DOHH2 (cell line): ENCODE measurements around the gene SPRR2F.

ENCODE experiments used
- H3F3A ChIP-seq: fragments of 200-600 bp; sonication (generic), shearing (Covaris generic); 2 replicates; pipeline ENCODE4 v1.6.0; 2016; ENCODE audit warnings: antibody characterized with exemption, mild to moderate bottlenecking; ENCODE audit not compliant: control insufficient read depth, insufficient read depth
- H3K27ac ChIP-seq: fragments of 200-600 bp; sonication (generic); 2 replicates; pipeline ENCODE4 v1.5.1; 2014; ENCODE audit warnings: low read depth, mild to moderate bottlenecking, low read length, moderate library complexity
- H3K27me3 ChIP-seq: fragments of 200-600 bp; sonication (generic); 2 replicates; pipeline ENCODE4 v1.6.1; 2014; ENCODE audit warnings: mild to moderate bottlenecking, low read length, mixed read lengths; ENCODE audit not compliant: control insufficient read depth
- H3K36me3 ChIP-seq: fragments of 200-600 bp; sonication (generic); 2 replicates; pipeline ENCODE4 v1.6.1; 2014; ENCODE audit warnings: mild to moderate bottlenecking, low read length, moderate library complexity, mixed read lengths; ENCODE audit not compliant: control insufficient read depth
- H3K4me1 ChIP-seq: fragments of 200-600 bp; sonication (generic); 2 replicates; pipeline ENCODE4 v1.6.1; 2014; ENCODE audit warnings: mild to moderate bottlenecking, low read length, mixed read lengths; ENCODE audit not compliant: control insufficient read depth
- H3K4me2 ChIP-seq: fragments of 200-600 bp; sonication (generic); 2 replicates; pipeline ENCODE4 v1.6.0; 2014; ENCODE audit warnings: mild to moderate bottlenecking, low read length, moderate library complexity
- H3K4me3 ChIP-seq: fragments of 200-600 bp; sonication (generic); 2 replicates; pipeline ENCODE4 v1.5.1; 2014; ENCODE audit warnings: mild to moderate bottlenecking, low read length, mixed read lengths
- H3K79me2 ChIP-seq: fragments of 200-600 bp; sonication (generic); 2 replicates; pipeline ENCODE4 v1.6.1; 2014; ENCODE audit warnings: mild to moderate bottlenecking, low read length, mixed read lengths; ENCODE audit not compliant: control insufficient read depth
- H3K9me2 ChIP-seq: fragments of 200-600 bp; sonication (generic); replicated peaks from 2 replicates; pipeline ENCODE4 v1.6.1; 2014; ENCODE audit warnings: mild to moderate bottlenecking, low read length, mixed read lengths; ENCODE audit not compliant: control insufficient read depth
- H3K9me3 ChIP-seq: fragments of 200-600 bp; sonication (generic); 2 replicates; pipeline ENCODE4 v1.6.1; 2014; ENCODE audit warnings: antibody characterized with exemption, low read length, mixed read lengths; ENCODE audit not compliant: control insufficient read depth, insufficient read depth
- H4K20me1 ChIP-seq: fragments of 200-600 bp; sonication (generic); 2 replicates; pipeline ENCODE4 v1.6.0; 2014; ENCODE audit warnings: low read depth, mild to moderate bottlenecking, antibody characterized with exemption, low read length, moderate library complexity; ENCODE audit not compliant: control insufficient read depth, insufficient read depth
- EZH2phosphoT487 ChIP-seq: fragments of 200-600 bp; sonication (generic); IDR thresholded peaks from 2 replicates; pipeline ENCODE4 v1.6.1; 2017; ENCODE audit warnings: borderline replicate concordance, mild to moderate bottlenecking, antibody characterized with exemption, low read length, moderate library complexity, mixed read lengths
- TF ChIP-seq, protein P1 (sequence below): fragments of 200-600 bp; sonication (generic); IDR thresholded peaks from one replicate; pipeline ENCODE4 v1.5.1; 2014; ENCODE audit warnings: antibody characterized with exemption, mild to moderate bottlenecking, low read depth, low read length; ENCODE audit not compliant: poor library complexity, severe bottlenecking

The SPRR2F gene

DNA sequence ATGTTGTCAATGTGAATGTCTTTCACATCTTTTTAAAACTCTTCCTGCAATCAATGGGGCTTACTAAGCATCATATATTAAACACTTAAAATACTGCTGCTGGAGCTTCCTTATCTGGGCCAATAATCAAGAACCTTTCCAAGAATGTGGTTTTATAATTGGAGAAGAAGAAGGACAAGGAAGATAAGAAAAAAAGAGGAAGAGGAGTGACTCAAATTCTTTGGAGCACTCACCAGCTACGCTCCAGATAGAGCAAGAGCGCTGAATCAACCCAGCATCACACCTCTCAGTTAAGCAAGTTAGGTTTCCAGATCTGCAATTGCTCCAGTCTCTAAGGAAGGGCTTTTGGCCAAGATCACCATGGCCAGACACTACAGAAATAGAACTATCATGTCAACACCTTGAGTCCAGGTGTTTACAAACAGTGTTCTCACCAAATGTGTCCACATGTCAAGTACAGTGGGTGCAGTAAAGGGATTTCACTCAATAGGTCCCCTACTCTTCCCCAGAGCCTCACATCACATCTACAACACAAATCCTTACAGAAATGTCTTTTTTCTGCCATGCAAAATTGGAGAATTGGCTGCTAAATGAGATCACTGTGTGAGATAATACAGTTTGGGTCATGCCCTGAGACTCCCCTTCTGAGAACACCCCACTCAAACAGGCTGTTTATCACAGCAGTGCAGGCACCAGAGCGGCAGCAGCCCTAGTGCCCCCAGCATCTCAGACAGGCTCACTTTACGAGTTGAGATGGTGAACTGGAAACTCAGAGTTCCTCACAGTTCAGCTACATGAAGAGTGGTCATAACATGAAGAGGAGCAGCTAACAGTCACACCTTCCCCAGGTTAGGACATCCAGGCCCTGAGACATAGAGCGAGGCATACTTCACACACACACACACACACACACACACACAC, 40.2 kb downstream of the SPRR2F start:
- Histone ChIP-seq H4K20me1 (no peaks in the 10 kb centered on the region), H3K4me2 (no peak overlapping the region), H3K36me3 (no peaks in the 10 kb centered on the region), H3K79me2 (no peaks in the 10 kb centered on the region), H3K4me1 (no peaks in the 10 kb centered on the region), H3K27me3 (no peaks in the 10 kb centered on the region), H3K9me3 (no peaks in the 10 kb centered on the region), H3K27ac (no peak overlapping the region), H3K4me3 (no peak overlapping the region), H3F3A (no peaks in the 10 kb centered on the region), H3K9me2 (no peaks in the 10 kb centered on the region)
- TF ChIP-seq, protein P1, sequence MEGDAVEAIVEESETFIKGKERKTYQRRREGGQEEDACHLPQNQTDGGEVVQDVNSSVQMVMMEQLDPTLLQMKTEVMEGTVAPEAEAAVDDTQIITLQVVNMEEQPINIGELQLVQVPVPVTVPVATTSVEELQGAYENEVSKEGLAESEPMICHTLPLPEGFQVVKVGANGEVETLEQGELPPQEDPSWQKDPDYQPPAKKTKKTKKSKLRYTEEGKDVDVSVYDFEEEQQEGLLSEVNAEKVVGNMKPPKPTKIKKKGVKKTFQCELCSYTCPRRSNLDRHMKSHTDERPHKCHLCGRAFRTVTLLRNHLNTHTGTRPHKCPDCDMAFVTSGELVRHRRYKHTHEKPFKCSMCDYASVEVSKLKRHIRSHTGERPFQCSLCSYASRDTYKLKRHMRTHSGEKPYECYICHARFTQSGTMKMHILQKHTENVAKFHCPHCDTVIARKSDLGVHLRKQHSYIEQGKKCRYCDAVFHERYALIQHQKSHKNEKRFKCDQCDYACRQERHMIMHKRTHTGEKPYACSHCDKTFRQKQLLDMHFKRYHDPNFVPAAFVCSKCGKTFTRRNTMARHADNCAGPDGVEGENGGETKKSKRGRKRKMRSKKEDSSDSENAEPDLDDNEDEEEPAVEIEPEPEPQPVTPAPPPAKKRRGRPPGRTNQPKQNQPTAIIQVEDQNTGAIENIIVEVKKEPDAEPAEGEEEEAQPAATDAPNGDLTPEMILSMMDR = no peak
- TF ChIP-seq EZH2phosphoT487 = no peak

DNA sequence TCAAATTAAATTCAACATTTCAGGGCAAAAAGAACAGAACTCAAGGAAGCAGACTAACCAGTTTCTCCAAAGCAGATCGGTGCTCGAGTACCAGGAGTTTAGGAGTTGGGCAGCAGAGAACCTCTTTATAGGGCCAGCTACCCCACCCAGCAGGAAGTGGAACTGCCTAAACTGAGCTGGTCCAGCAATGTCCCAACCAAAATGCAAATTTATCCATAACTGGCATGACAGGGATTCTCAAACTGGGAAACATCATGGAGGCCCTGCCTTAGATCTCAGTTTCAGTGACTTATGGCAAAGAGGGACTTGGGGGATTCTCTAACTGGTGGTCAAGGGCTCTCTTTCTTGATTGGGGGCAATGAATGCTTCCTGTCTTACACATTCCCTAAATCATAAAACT, 41.8 kb downstream of the SPRR2F start, which contains the start of gene SPRR2B:
SPRR2B (minus strand) TSS at position 101 of the 400 bp plus-strand sequence. CDS start 772 bp downstream, outside the sequence.
- H3K27ac ChIP-seq = no peak within 1 kb of the TSS
- no peak for TF ChIP-seq EZH2phosphoT487
- TF ChIP-seq, protein P1 = no peak
- no peak within 1 kb of the TSS for H3K4me3 ChIP-seq

DNA sequence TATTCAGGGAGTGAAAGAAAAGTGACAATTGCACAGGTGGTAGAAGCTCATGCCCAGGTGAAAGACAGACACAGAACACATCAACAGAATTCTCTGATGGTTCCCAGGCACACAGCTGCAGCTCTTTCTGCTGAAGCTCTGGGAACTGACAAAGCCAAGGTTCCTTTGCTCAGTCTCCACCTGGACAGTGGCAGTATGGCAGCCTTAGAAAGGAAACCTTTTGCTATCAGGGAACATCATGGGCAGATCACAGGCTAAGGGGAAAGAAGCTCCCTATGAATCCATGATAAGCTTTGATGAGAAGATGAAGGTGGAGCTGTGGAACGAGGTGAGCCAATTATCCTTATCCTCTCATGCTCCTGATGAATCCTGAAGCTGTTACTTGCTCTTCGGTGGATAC, 43.1 kb downstream of the SPRR2F start:
- no peaks in the 10 kb centered on the region for H4K20me1 ChIP-seq
- no peaks in the 10 kb centered on the region for H3K9me2 ChIP-seq
- H3K9me3 ChIP-seq = no peaks in the 10 kb centered on the region
- no peak overlapping the region for H3K4me2 ChIP-seq
- H3K36me3 ChIP-seq = no peaks in the 10 kb centered on the region
- no peaks in the 10 kb centered on the region; the same call in none of the 2 replicates for H3K27me3 ChIP-seq
- H3F3A ChIP-seq = no peaks in the 10 kb centered on the region
- no peak for TF ChIP-seq EZH2phosphoT487
- TF ChIP-seq, protein P1 = no peak
- no peaks in the 10 kb centered on the region for H3K4me1 ChIP-seq
- no peaks in the 10 kb centered on the region for H3K79me2 ChIP-seq
- H3K27ac ChIP-seq = no peak overlapping the region
- no peak overlapping the region for H3K4me3 ChIP-seq

More for the DNA sequence above, 41.8 kb downstream of the SPRR2F start, which contains the start of gene SPRR2B:
- H3K36me3 ChIP-seq = no peaks in the 10 kb centered on the region
- H3K4me1 ChIP-seq = no peaks in the 10 kb centered on the region
- H3K27me3 ChIP-seq = no peaks in the 10 kb centered on the region; the same call in 1 of the 2 replicates
- no peaks in the 10 kb centered on the region for H3K9me3 ChIP-seq
- no peaks in the 10 kb centered on the region for H3F3A ChIP-seq
- no peaks in the 10 kb centered on the region for H3K79me2 ChIP-seq
- H3K9me2 ChIP-seq = no peaks in the 10 kb centered on the region
- H3K4me2 ChIP-seq = no peak within 1 kb of the TSS
- no peaks in the 10 kb centered on the region for H4K20me1 ChIP-seq
